ENCODE measurements around the gene ZBTB39.

Gene ZBTB39

DNA sequence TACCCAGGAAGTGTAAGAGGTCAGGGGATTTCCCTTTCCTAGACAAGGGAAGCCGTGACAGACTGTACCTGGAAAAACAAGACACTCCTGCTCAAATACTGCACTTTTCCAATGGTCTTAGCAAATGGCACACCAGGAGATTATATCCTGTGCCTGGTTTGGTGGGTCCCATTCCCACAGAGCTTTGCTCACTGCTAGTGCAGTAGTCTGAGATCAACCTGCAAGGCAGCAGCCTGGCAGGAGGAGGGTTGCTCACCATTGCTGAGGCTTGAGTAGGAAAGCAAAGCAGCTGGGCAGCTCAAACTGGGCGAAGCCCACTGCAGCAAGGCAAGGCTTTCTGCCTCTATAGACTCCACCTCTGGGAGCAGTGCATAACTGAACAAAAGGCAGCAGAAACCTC is 47.9 kb downstream of the ZBTB39 start:
- intact Hi-C loops (cut with DNase I), result no loop called here
- peak in 1 of 42 donors; percentile 4 for DNase-seq

DNA sequence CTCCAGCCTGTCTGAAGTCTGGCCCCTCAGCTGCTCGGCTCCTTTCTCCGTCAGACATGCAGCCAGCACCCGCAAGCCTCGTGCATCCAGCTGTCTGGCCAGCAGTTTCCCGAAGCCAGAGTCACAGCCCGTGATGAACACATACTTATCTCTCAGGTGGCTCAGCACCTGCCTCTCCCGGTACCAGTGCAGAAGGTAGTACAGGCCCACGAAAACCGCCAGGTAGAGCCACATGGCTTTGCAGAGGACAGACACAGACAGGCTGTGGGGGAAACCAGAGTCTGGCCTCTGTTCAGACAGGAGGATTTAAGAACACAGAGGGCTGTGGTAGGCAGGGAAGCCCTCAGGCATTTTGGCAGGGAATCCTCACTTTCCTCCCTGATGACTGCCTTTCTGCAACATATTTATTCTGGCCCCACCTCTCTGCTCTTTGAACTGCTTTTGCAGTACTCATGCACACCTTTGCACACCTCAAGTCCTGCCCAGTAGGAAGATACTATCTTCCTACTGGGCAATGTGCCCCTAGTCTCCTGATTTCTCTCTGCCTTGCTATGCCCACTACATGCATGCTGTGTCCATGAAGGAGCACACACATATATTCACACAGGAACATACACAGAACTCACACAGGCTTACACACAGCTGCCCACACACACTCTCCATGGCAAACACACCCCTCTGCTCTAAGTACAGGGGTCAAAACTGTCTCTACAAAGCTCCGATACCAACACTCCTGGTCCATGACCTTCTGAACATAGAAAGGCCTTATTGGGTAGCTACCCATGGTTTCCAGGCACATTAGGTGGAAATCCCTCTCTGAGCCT is 48.9 kb downstream of the ZBTB39 start, which contains the start of gene RDH16:
Gene RDH16, minus strand, starts transcription at position 380 of the 824 bp plus-strand sequence. Its CDS starts 146 bp downstream, at position 234.
- DNase-seq, result peak in 1 of 42 donors; percentile 13
- intact Hi-C loops (cut with DNase I), result no loop called here

DNA sequence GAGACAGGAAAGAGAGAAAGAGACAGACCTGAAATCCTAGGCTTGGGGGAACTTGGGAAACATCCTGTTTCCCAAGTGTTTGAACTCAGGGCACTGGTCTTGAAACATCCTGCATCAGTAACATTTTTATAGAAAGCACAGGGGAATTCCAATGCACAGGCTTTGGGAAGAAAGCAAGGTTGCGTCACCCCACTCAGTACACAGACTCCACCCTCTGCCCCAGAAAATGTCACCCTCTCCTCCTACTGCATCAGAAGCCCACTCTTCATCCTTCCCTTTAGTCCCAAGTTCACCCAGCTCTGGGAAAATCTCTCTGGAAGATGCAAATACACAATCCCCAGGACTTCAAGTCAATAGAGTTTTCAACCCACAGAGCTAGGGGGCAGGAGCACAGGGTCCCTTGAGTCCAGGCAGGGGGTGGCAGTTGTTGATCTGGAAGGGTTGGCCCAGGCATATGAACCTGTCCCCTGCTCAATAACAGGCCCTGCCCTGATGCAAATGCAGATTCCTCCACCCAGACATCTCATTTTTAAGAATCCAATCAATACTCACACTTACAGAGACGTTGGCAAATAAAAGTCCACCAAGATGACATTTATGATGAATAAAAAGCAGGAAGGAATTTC is 50.6 kb downstream of the ZBTB39 start:
- intact Hi-C loops (cut with DNase I), result no loop called here
- peak in 1 of 42 donors; percentile 17 for DNase-seq

DNA sequence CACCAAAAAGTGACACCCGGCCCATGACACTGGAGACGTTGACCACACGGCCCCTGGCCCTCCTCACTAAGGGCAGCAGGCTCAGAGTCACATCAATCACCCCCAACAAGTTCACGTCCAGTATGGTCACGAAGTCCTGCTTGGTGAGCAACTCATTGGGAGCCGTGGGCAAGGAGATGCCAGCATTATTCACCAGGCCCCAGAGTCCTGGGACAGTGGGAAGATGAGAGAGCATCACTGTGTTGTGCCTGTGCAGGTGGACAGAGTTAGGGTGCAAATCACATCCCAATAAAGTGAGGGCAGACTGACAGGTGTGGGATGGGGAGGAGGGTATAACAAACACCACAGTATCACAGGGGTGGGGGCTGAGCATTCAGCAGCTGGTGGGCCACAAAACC is 51.4 kb downstream of the ZBTB39 start:
- DNase-seq, result peak in 1 of 42 donors; percentile 16
- intact Hi-C loops (cut with DNase I), result no loop called here

DNA sequence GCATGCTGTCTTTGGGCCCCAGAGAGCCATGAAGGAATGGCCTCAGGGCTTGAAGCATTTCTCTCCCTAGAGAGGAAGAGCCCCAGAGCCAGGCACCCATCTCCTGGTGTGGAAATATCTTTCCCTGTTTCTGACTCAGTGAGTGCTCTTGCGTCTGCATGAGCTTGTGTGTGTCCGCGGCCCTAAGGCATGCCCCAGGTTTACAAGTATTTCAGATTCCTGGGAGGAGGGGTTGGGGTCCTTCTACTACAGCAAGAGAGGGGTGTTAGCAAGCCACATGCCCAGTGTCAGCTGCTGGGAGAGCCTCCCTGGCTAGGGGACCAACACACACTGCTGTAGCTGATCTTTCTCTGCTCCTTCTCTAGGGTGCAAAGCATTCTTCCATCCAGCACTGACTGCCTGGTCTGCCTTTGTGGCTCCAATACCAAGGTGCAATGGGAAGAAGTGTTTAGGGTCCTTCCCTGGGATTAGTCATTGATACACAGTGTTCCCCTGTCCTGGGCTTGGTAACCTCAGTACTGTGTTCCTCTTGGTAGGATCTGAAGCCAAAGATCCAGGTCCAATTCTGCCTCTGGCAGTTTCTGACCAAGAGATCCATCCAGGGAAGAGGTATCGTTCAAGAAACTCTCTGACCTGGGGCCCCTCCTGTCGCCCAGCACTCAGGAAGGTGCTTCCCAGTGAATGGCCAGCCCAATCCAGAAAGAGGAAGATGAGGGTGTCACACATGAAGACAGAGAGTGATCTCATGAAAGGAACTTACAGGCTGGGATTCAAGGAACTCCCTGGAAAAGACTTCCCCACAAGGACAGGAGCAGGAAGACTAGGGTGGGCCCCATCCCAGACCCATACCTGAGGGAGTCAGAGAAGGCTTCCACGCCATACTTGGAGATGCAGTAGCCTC is 52.0 kb downstream of the ZBTB39 start:
- intact Hi-C loops (cut with DNase I), result no loop called here
- peak in 1 of 42 donors; percentile 30 for DNase-seq

DNA sequence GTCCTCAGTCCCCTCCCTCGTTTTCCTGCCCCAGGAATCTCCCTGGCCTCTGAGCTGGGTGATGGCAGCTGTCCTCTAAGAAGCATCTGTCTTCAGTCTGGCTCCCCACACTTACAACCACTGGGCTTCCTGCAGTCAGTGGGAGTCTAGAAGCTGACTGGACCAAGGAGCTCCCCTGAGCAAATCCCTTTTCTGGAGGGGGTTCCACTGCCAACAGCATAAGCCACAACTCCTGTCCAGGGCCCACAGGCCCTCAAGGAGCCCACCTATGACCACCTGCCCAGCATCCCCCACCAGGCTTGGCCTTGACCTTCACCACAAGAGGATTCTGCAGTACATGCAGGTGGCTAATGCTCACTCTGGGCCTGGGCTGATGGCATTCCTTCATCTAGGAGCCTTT is 53.0 kb downstream of the ZBTB39 start:
- DNase-seq, result peak in 1 of 42 donors; percentile 24
- intact Hi-C loops (cut with DNase I), result no loop called here

DNA sequence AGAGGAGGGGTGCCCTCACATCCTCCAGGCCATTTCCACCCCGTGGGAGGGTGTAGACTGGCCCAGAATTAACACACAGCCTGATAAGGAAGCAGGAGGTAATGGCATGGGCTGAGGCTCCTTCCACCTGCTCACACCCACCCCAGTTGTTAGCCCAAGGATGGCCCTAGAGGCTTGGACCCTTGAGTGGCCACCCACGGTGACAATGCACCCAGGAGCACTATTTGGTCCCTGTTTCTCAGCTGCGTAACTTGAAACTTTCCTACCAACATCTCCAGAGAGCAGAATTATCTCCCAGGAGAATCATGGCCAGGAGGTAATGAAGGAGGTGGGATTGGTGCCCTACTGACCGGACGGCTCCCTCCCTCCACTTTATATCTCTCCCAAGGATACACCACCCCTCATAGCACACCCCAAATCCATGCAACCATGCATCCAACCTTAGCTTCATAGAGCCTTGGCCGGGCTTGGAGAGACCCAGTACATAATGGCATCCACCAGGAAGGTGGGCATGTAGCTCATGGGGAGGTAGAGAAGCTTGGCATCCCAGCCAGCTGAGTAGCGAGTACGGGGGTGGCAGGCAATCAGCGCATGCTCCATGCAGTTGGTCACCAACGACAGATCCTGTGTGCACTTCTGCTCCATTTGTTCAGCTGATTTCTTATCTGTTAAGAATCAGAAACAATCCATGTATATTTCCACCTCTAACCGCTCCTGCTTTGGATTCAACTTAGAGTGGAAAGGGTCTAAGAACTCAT is 54.6 kb downstream of the ZBTB39 start:
- intact Hi-C loops (cut with DNase I), result no loop called here
- DNase-seq, result peak in 1 of 42 donors; percentile 17

DNA sequence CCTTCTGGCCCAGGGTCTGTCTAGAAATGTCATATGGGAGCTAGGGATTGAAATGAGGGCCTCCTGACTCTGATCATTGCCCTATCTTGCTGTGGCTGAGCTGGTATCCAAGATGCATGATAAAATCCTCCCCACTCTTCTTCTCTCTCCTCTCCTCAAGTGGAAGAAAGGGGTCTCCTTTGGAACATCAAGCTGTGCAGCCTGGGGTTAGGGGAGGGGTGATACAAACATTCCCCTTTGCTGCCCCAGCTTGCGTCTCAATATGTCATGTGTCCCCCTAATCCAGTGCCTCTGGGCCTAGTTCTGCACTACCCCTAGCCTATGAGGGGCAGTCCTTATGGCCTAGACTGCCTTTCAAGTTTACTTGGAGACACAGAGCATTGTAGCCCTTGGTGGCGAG is 57.5 kb downstream of the ZBTB39 start:
- peak in 1 of 42 donors; percentile 8 for DNase-seq
- intact Hi-C loops (cut with DNase I), result no loop called here
